GM21786 (cell line): ENCODE results near the gene NR2F1.

Source experiments
- ATAC-seq: cut with Tn5 transposase; IDR thresholded peaks from one replicate; pipeline ENCODE4 v1.9.1; 2021; ENCODE audit not compliant: unreplicated experiment

Gene NR2F1

DNA sequence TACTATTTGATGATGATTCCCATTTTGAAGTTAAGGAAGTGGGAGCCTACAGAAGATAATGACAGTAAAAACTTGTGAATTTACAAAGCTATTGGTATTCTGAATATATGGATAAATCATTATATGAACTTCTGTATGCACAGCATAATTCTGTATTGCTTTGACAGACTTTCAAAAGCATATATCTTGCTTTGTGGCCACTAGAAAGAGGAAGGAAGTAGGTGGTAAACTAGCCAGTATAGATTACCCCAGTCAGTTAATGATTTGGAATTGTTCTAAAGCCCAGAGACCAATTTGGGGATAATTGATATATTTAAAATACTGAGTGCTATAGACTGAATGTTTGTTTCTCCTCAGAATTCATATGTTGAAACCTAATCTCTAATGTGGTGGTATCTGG is 53.0 kb downstream of the NR2F1 start:
- peak; percentile 61 for ATAC-seq

DNA sequence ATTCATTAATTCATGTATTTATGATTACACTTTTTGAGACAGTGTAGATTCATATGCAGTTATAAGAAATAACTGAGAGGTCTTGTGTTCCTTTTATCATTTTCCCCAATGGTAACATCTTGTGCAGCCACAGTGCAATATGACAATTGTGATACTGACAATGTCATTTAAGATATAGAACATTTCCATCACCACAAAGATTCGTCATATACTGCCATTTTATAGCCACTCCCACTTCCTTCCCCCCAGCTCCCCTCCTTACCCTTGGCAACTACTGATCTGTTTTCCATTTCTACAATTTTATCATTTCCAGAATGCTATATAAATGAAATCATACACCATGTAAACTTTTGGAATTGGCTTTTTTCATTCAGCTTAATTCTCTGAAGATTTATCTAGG is 53.8 kb downstream of the NR2F1 start:
- no peak for ATAC-seq

DNA sequence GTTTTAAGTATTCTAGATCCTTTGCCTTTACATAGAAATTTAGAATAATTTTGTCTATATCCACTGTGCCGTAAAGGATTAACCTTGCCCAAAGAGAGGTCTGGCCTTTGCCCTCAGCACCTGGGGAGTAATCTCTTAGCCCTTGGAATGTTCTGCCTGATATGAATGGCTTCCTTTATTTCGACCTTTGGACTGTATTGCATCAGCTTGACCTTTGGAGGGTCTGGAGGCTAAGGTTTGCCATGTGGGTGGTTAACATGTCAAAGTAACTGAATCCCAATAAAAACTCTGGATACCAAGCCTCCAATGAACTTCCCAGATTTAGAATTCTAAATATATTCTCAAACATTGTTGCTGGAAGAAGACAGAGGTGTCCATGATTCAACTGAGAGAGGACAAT is 54.7 kb downstream of the NR2F1 start:
- no peak for ATAC-seq

DNA sequence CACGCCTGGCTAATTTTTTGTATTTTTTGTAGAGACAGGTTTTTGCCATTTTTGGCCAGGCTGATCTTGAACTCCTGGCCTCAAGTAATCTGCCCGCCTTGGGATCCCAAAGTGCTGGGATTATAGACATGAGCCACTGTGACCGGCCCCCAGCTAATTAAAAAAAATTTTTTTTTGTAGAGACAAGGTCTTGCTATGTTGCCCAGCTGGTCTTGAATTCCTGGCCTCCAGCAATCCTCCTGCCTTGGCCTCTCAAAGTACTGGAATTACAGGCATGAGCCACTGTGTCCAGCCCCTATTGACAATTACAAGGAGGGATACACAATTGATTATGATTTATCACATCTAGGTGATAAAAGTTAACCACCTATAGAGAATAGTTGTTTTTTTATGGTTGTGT is 59.5 kb downstream of the NR2F1 start:
- ATAC-seq, result no peak
